ENCODE measurements around the gene MFGE8.

Gene MFGE8

GRCh38 chr15:88918738-88919137 is 5.6 kb upstream of the MFGE8 start:
- DNase-seq = peak; percentile 99

DNA sequence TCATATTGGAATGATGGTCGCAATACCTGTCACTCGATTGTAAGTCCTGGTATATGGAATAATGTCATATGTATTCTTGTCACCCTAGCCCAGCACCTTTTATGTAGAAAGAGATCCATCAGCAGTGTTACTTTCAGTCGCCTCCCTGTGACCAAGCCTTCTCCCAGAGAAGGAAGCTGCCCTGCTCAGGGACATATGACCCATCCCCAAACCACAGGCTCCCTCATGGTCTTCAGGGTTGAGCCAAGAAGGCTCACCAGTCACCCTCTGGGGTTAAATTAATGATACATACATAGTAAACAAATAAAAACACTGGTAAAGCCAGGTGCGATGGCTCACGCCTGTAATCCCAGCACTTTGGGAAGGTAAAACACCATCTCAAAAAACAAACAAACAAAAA is 4.6 kb upstream of the MFGE8 start:
- no peak for DNase-seq

GRCh38 chr15:88915354-88915753 is 2.2 kb upstream of the MFGE8 start:
- DNase-seq = no peak

GRCh38 chr15:88913850-88914169 is 631 bp upstream of the MFGE8 start:
- DNase-seq = no peak

DNA sequence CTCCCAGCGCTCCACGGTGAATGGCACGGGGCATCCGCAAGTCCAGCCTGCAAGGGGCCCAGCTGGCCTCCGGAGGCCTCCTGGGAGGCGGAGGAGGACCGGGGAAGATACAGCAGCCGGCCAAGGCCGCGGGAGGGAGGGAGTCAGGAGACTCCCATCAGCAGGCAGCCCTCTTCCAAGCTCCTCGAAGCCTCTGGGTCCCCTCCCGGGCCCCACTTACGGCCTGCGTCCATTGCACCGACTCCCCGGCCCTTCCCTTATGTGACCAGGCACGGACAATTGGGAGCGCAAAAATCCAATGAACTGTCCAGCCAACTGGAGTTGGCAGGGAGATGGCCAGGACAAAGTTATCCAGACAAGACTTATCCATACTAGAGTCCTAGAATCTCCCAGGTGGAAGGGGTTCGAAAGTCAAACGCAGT is 668 bp downstream of the MFGE8 start:
- DNase-seq = no peak

DNA sequence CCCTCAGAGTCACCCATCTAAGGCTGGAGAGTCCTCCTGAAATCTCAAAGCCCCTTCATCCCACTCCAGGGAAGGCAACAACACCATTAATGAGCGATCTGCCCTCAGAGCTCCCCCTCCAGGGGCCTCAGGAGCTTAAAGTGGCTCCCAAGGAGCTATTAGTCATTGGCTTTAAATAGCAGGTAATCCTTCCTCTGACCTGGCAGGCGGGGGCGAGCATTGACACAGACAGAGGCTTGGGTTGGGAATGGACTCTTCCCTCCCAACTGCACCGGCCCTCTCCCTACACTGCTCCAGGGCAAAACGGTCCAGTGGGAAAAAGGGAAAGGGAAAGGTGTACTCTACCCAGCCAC is 1.4 kb downstream of the MFGE8 start:
- peak; percentile 51 for DNase-seq

DNA sequence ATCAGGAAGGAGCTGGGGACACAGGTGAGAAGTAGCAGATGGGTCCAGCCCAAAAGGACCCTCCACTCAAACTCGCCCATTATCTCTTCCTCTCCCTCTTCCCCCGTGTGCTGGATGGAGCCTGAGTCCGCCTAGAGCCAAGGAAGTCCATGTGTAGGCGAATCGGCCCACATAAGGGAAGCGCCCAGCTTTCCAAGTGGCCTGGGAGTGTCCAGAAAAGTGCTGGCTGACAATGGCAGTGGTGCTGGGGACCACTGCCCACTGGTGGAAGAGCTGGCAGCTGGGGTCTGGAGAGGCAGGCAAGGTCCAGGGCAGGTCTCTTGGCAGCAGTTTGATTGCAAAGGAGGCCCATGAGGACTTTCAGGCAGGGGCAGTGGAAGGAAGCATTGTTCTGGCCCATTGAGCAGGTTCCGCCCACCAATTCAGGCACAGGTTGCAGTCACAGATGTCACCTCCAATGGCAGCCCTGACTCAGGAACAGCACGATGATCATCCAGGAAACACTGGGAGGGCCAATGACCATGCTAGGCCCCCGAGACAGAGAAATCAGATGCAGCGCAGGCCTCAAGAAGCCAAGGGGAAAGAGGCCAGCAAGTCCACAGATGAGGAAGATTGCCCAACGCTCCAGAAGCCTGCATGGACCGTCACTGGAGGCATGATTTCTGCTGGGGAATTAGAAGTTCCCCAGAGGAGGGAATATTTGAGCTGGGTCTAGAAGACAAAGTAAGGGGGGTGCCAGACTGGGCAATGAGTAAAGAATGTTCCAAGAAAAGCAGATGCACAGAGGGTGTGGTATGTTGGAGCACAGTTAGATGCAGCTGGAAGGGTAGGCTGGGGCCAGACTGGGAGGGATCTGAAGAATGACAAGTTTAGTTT is 3.0 kb downstream of the MFGE8 start:
- no peak for DNase-seq

DNA sequence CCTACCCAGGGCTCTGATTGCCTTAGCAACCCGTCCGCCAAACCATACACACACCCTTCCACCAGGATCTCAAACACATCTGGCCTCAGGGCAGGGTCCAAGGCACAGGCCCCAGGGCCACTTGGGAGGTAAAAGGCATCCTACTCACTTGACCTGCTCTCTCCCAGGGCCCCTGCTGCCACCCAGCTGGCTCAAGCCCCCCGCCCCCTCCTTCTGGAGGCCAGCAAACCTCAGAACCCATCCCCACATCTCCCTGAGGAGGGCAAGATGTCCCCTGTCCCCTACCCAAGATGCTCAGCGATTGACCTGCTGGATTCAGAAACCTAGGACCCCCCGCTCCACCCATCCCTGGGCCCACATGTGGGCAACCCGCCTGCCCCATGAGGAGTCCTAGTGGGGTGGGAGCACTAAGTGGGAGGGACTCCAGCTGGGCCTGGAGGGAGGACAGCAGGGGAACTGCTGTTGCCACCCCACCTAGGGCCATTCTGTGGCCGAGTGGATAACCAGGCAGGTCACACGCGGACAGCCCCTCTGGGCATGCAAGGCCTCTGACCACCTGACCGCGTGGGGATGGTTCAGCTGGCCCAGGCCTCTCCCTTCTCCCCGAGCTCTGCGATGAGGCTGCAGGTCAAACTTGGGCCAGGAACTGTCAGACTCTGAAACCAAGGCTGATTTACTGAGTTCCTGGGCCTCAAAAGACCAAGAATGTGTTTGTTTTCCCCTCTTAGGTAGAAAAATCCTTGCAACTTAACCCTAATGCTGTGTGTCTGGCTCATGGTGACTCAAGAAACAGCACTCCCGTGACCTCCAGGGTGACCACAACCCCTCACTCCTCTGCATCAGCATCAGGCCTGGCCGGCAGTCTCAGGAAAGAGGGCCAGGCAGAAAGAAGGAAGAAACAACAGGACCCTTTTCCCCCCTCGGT is 4.2 kb downstream of the MFGE8 start:
- DNase-seq = no peak

GRCh38 chr15:88908123-88908522 is 5.1 kb downstream of the MFGE8 start:
- DNase-seq = no peak

DNA sequence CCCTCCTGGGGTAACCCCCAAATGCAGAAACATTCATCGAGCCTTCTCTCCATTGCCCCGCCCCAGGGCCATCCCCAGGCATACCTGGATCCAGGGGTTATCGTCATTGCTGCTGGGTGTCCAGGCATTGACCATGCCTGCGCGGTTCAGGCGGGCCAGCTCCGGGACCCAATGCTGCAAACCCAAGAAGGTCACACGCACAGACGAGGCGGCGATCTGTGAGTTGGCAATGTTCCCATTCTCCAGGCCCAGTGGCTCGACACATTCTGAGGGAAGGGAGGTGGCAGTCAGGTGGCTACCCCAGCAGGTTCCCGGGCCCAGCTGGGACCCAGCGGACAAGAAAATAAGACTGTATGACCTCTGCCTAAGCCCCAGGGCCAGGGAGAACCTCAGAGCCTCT is 6.1 kb downstream of the MFGE8 start:
- no peak for DNase-seq

- no peak for DNase-seq
Observed at GRCh38 chr15:88906551-88906950, 6.6 kb downstream of the MFGE8 start.

GRCh38 chr15:88906130-88906529 is 7.0 kb downstream of the MFGE8 start:
- DNase-seq = no peak

GRCh38 chr15:88905576-88905975 is 7.6 kb downstream of the MFGE8 start:
- no peak for DNase-seq

DNA sequence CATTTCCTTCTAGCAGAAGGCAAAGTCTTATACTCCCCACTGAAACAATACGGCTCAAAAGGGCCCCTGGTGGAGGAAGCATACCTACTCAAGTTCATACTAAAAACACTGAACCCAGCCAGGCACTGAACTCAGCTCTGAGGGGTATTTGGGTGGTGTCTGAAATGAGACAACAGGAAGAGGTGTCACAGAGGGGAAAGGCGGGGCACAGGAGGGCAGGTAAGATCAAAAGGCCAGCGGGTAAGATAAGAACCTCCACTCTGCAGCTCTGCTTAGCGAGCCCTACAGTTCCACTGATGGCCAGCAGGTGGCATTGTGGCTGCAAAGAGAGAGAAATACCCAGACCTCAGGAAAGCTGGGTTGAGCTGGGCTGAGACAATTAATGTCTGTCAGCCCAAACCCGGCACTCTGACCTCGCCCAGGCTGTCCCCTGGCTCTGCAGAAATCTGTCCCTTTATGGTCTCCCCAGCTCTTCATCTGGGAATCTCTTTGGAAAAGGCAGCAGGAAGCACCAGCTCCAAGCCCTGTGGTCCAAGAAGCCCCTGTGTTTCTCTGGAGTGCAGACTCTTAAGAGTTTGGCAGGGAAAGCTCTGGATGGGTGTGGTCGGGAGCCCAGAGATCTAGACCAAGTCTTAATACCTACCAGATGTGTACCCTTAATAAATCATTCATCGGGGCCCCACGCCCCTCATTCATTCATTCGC is 8.4 kb downstream of the MFGE8 start:
- DNase-seq = peak; percentile 68

GRCh38 chr15:88904257-88904623 is 8.9 kb downstream of the MFGE8 start:
- DNase-seq = no peak

- no peak for DNase-seq
Observed at GRCh38 chr15:88902846-88903245, 10.3 kb downstream of the MFGE8 start.

GRCh38 chr15:88902221-88902835 is 10.9 kb downstream of the MFGE8 start:
- no peak for DNase-seq

- DNase-seq = no peak
Observed at GRCh38 chr15:88901508-88902220, 11.5 kb downstream of the MFGE8 start.

- DNase-seq = no peak
Observed at GRCh38 chr15:88900982-88901418, 12.2 kb downstream of the MFGE8 start.

DNA sequence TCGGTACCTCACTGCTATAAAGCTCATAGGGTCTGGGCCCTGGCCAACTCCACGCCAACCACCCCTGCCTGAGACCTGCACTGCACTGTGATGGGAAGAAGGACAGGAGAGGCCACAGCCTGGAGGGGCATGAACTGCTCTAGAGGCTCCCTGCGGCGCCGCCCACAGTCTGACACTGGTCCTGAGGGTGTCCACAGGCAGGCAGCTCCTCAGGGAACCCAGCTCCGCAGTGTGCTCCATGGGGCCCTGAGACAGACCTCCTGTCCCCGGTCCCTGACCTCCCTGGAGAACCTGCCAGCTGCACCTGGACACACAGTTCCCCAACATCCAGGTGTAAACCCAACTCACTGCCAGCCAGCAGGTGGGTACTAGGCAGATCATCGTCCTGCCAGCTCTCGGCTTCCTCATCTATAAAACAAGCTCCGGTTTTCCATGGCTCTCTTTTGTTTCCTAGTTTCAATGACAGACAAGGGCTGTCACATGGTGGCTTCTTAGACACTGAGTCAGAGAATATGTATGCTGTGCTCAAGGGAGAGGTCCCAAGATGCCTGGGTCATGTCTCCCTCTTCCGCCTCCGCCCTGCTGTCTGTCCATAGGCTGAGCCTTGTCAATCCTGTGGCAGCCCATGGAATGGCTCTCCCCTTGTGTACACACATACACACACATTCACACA is 12.7 kb downstream of the MFGE8 start:
- peak; percentile 73 for DNase-seq

GRCh38 chr15:88899251-88899650 is 13.9 kb downstream of the MFGE8 start:
- DNase-seq = no peak

GRCh38 chr15:88898736-88899135 is 14.4 kb downstream of the MFGE8 start:
- no peak for DNase-seq

All from fibroblast of skin of right biceps (primary cell).